HuH-7 (cell line): ENCODE results near the gene LRRC42.

Experiments
- DNase-seq: peaks from one replicate; pipeline ENCODE4 v3.0.0; 2011; ENCODE audit warnings: low spot score

LRRC42 gene

GRCh38 chr1:53946252-53947171 is at the start of gene LRRC42:
LRRC42 (plus strand) TSS chr1:53946350; CDS start chr1:53952000, 5,650 bp downstream.
- peak; percentile 85 for DNase-seq

GRCh38 chr1:53896635-53897229 is 49.4 kb upstream of the LRRC42 start:
- DNase-seq, result no peak

GRCh38 chr1:53899206-53899628 is 46.9 kb upstream of the LRRC42 start:
- DNase-seq, result no peak

- DNase-seq, result no peak
These were observed 46.4 kb upstream of the LRRC42 start for GRCh38 chr1:53899708-53900107.

GRCh38 chr1:53902235-53903138 is 43.7 kb upstream of the LRRC42 start:
- DNase-seq, result no peak

GRCh38 chr1:53905509-53905908 is 40.6 kb upstream of the LRRC42 start:
- no peak for DNase-seq

- no peak for DNase-seq
These were observed 40.0 kb upstream of the LRRC42 start for GRCh38 chr1:53906121-53906520.

- DNase-seq, result peak; percentile 49
These were observed 36.2 kb upstream of the LRRC42 start for GRCh38 chr1:53909946-53910345.

- no peak for DNase-seq
These were observed 34.7 kb upstream of the LRRC42 start for GRCh38 chr1:53911442-53911841.

GRCh38 chr1:53913352-53914033 is 32.7 kb upstream of the LRRC42 start:
- DNase-seq, result no peak

- DNase-seq, result no peak
These were observed 27.8 kb upstream of the LRRC42 start for GRCh38 chr1:53918343-53918742.

- DNase-seq, result no peak
These were observed 26.5 kb upstream of the LRRC42 start for GRCh38 chr1:53919675-53920066.

- DNase-seq, result no peak
These were observed 18.7 kb upstream of the LRRC42 start for GRCh38 chr1:53927376-53927881.

GRCh38 chr1:53929246-53929960 is 16.7 kb upstream of the LRRC42 start:
- DNase-seq, result no peak

- DNase-seq, result no peak
These were observed 15.2 kb upstream of the LRRC42 start for GRCh38 chr1:53930932-53931331.

GRCh38 chr1:53931523-53931922 is 14.6 kb upstream of the LRRC42 start:
- DNase-seq, result no peak

GRCh38 chr1:53934170-53934765 is 11.9 kb upstream of the LRRC42 start:
- DNase-seq, result no peak

GRCh38 chr1:53936430-53936829 is 9.7 kb upstream of the LRRC42 start:
- DNase-seq, result no peak

- no peak for DNase-seq
These were observed 7.9 kb upstream of the LRRC42 start for GRCh38 chr1:53938136-53938830.
